IMR-90 (cell line): Measurements from ENCODE around the gene GFPT1. TPM values are rescaled to one million over a fixed set of nuclear protein-coding genes. Genes with fewer than 3 reads are reported as not detected.

ENCODE experiments used
- ATAC-seq: fragments of 200-7000 bp; cut with Tn5 transposase; 2 replicates; pipeline ENCODE4 v1.9.1; 2020; ENCODE audit warnings: low read depth, mild to moderate bottlenecking, moderate library complexity
- BruUV-seq: library from RNA; stranded (reverse); fragments of 400-500 nt; replicated peaks from 2 replicates; lab custom pipeline; 2021; lab: Mats Ljungman, UMichigan
- CTCF ChIA-PET: fragments of 300-600 bp; formaldehyde crosslinking; extraction: SDS; loops from one replicate; lab custom pipeline; 2021; ENCODE audit warnings: antibody characterized with exemption; lab: Yijun Ruan, JAX
- POLR2A ChIA-PET: fragments of 300-600 bp; sonication (Branson Sonifier 250); formaldehyde crosslinking; loops from one replicate; lab custom pipeline; 2022; ENCODE audit warnings: antibody characterized with exemption; ENCODE audit not compliant: unreplicated experiment; lab: Charles Lee
- DNase-seq: peaks from one replicate; pipeline ENCODE4 v3.0.0; 2013
- H2AFZ ChIP-seq: replicated peaks from 2 replicates; pipeline ENCODE3; 2013; ENCODE audit warnings: low read length, mild to moderate bottlenecking; ENCODE audit not compliant: poor library complexity
- H2AK5ac ChIP-seq: 2 replicates; pipeline ENCODE4 v1.6.1; 2013; ENCODE audit warnings: low read depth, low read length, inconsistent platforms
- H2AK9ac ChIP-seq: replicated peaks from 2 replicates; pipeline ENCODE3; 2013; ENCODE audit warnings: mild to moderate bottlenecking, low read depth, low read length, moderate library complexity; ENCODE audit not compliant: poor library complexity
- H2BK120ac ChIP-seq: 2 replicates; pipeline ENCODE4 v1.6.1; 2013; ENCODE audit warnings: low read depth, low read length, inconsistent platforms
- H2BK15ac ChIP-seq: 3 replicates; pipeline ENCODE4 v1.6.1; 2013; ENCODE audit warnings: low read depth, low read length, inconsistent platforms
- H2BK20ac ChIP-seq: 2 replicates; pipeline ENCODE4 v1.6.1; 2013; ENCODE audit warnings: low read depth, mild to moderate bottlenecking, inconsistent platforms, low read length, moderate library complexity
- H2BK5ac ChIP-seq: 2 replicates; pipeline ENCODE4 v1.6.1; 2013; ENCODE audit warnings: mild to moderate bottlenecking, low read depth, low read length, inconsistent platforms; ENCODE audit not compliant: poor library complexity, severe bottlenecking
- H3K14ac ChIP-seq: replicated peaks from 2 replicates; pipeline ENCODE4 v1.6.1; 2013; ENCODE audit warnings: low read depth, low read length, inconsistent platforms
- H3K18ac ChIP-seq: 2 replicates; pipeline ENCODE4 v1.6.1; 2013; ENCODE audit warnings: low read depth, low read length, control low read depth
- H3K23ac ChIP-seq: 2 replicates; pipeline ENCODE4 v1.6.1; 2013; ENCODE audit warnings: low read depth, low read length, inconsistent platforms
- H3K27ac ChIP-seq: 2 replicates; pipeline ENCODE4 v1.5.1; 2013; ENCODE audit warnings: mild to moderate bottlenecking, control low read depth, low read length; ENCODE audit not compliant: insufficient read depth
- H3K27me3 ChIP-seq: 2 replicates; pipeline ENCODE4 v1.6.1; 2013; ENCODE audit warnings: low read length; ENCODE audit not compliant: control insufficient read depth, insufficient read depth
- H3K36me3 ChIP-seq: 2 replicates; pipeline ENCODE4 v1.6.1; 2013; ENCODE audit warnings: low read length, mixed read lengths; ENCODE audit not compliant: control insufficient read depth, insufficient read depth
- H3K4ac ChIP-seq: 2 replicates; pipeline ENCODE4 v1.6.1; 2013; ENCODE audit warnings: low read depth, low read length, inconsistent platforms
- H3K4me1 ChIP-seq: 2 replicates; pipeline ENCODE4 v1.6.1; 2013; ENCODE audit warnings: low read length, mixed read lengths; ENCODE audit not compliant: control insufficient read depth, insufficient read depth
- H3K4me2 ChIP-seq: 2 replicates; pipeline ENCODE4 v1.6.1; 2013; ENCODE audit warnings: low read depth, mild to moderate bottlenecking, control low read depth, low read length, moderate library complexity
- H3K4me3 ChIP-seq: 2 replicates; pipeline ENCODE4 v1.5.1; 2013; ENCODE audit warnings: low read depth, mild to moderate bottlenecking, control low read depth, low read length, moderate library complexity; ENCODE audit not compliant: insufficient read depth
- H3K56ac ChIP-seq: 2 replicates; pipeline ENCODE4 v1.6.1; 2013; ENCODE audit warnings: low read length, inconsistent platforms; ENCODE audit not compliant: insufficient read depth; ENCODE audit errors: extremely low read depth
- H3K79me1 ChIP-seq, 2 experiments: 2 replicates each; pipeline ENCODE4 v1.6.1; 2013; ENCODE audit warnings: low read length in 2 of 2, inconsistent platforms in 1 of 2, low read depth in 1 of 2
- H3K9ac ChIP-seq: 2 replicates; pipeline ENCODE4 v1.6.1; 2013; ENCODE audit warnings: low read depth, low read length, control low read depth
- H3K9me1 ChIP-seq: 2 replicates; pipeline ENCODE4 v1.6.1; 2013; ENCODE audit warnings: low read length, inconsistent platforms; ENCODE audit not compliant: insufficient read depth
- H3K9me3 ChIP-seq: 2 replicates; pipeline ENCODE4 v1.6.1; 2013; ENCODE audit warnings: low read length; ENCODE audit not compliant: control insufficient read depth, insufficient read depth
- H4K20me1 ChIP-seq: 2 replicates; pipeline ENCODE4 v1.6.1; 2013; ENCODE audit warnings: low read length, inconsistent platforms; ENCODE audit not compliant: insufficient read depth
- H4K5ac ChIP-seq: 2 replicates; pipeline ENCODE4 v1.6.1; 2013; ENCODE audit warnings: mild to moderate bottlenecking, low read depth, low read length, control low read depth
- H4K8ac ChIP-seq, 2 experiments: 2 replicates each; pipeline ENCODE4 v1.6.1; 2013; ENCODE audit warnings: low read depth in 2 of 2, low read length in 2 of 2, control low read depth in 1 of 2, inconsistent platforms in 1 of 2
- H4K91ac ChIP-seq: 2 replicates; pipeline ENCODE4 v1.6.1; 2013; ENCODE audit warnings: low read depth, low read length, inconsistent platforms; ENCODE audit not compliant: insufficient read depth
- BHLHE40 ChIP-seq: fragments of 150-350 bp; IDR thresholded peaks from 2 replicates; pipeline ENCODE4 v1.6.1; 2016; ENCODE audit warnings: mild to moderate bottlenecking, low read depth, low read length
- CHD1 ChIP-seq: IDR thresholded peaks from 2 replicates; pipeline ENCODE4 v1.6.1; 2012; ENCODE audit warnings: low read depth, low read length, improper control_type of control experiment
- CTCF ChIP-seq: conservative IDR thresholded peaks from 2 replicates; pipeline ENCODE4 v1.5.1; 2012; ENCODE audit warnings: mild to moderate bottlenecking, low read depth, low read length, improper control_type of control experiment
- FOS ChIP-seq: fragments of 150-350 bp; IDR thresholded peaks from 2 replicates; pipeline ENCODE4 v1.6.1; 2016; ENCODE audit warnings: low read depth, low read length
- MAZ ChIP-seq: IDR thresholded peaks from 2 replicates; pipeline ENCODE4 v1.6.1; 2012; ENCODE audit warnings: low read depth, mild to moderate bottlenecking, low read length, improper control_type of control experiment, moderate library complexity, borderline replicate concordance
- MXI1 ChIP-seq: IDR thresholded peaks from 2 replicates; pipeline ENCODE4 v1.6.1; 2012; ENCODE audit warnings: low read depth, mild to moderate bottlenecking, low read length, moderate library complexity, borderline replicate concordance
- RAD21 ChIP-seq: IDR thresholded peaks from 2 replicates; pipeline ENCODE4 v1.6.1; 2012; ENCODE audit warnings: low read length, improper control_type of control experiment
- RCOR1 ChIP-seq: IDR thresholded peaks from 2 replicates; pipeline ENCODE4 v1.6.1; 2012; ENCODE audit warnings: mild to moderate bottlenecking, low read length, improper control_type of control experiment; ENCODE audit not compliant: insufficient replicate concordance
- USF2 ChIP-seq: fragments of 150-350 bp; IDR thresholded peaks from 2 replicates; pipeline ENCODE4 v1.6.1; 2017; ENCODE audit warnings: mild to moderate bottlenecking, antibody characterized with exemption, low read length, low read depth
- WGBS, 2 experiments: methylation state at CpG; one replicate each; pipeline versions ENCODE4 v1.1.5 to v1.1.7; 2013; ENCODE audit warnings: missing lambda C conversion rate in 2 of 2; ENCODE audit not compliant: insufficient read length in 1 of 2; ENCODE audit errors: extremely low coverage in 2 of 2; 5-methylcytosine and 5-hydroxymethylcytosine counted together
- dilution Hi-C: fragments of 300-500 bp; cut with HindIII; formaldehyde crosslinking; loops from one replicate; pipeline ENCODE4 v1.14.3; 2018; ENCODE audit warnings: low sequenced_read_pairs; ENCODE audit not compliant: unreplicated experiment
- in situ Hi-C: fragments of 300-500 bp; cut with MboI; formaldehyde crosslinking; loops from 3 replicates; pipeline ENCODE4 v1.14.3; 2019; ENCODE audit warnings: low sequenced_read_pairs, inconsistent platforms, mixed read lengths
- intact Hi-C: fragments of 100-400 bp; cut with micrococcal nuclease; formaldehyde crosslinking; loops from 2 replicates; pipeline ENCODE4 v1.10.0; 2022
- polyA plus RNA-seq, 3 experiments: library from polyadenylated mRNA; depleted of rRNA; stranded (reverse); fragments of >200 nt; gene quantifications; 2 replicates each; pipeline ENCODE4 v1.2.3, GENCODE V29; 2012; ENCODE audit warnings: low replicate concordance in 1 of 3
- total RNA-seq: library from RNA; depleted of rRNA; stranded (reverse); fragments of >200 nt; gene quantifications from 2 replicates; pipeline ENCODE4 v1.2.3, GENCODE V29; 2012
- TF ChIP-seq, protein P1 (sequence below): fragments of 150-350 bp; IDR thresholded peaks from 2 replicates; pipeline ENCODE4 v1.6.1; 2016; ENCODE audit warnings: low read depth, mild to moderate bottlenecking, low read length, moderate library complexity, borderline replicate concordance

The GFPT1 gene
- total and polyA plus RNA-seq, 2 of the 4 experiments (the other 2 are of a cell fraction) = 23.5 to 52.9 TPM

DNA sequence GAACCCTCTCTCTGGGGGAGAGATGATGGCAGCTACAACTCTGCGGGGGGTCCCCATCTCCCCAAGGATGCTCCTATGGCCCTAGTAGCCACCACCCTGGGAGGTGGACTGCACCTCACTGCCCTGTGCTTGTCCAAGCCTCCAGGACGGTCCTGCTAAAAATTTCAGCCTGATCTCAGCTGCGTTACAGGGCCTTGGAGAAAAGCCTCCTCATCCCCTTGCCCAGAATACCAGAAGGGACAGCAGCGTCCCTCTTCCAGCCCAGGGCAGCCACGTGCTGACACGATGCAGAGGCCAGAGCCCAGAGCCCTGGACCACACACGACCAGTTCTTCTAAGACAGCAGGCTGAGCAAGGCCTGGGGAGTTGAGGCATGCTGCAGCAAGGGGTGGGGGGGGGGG lies 81.9 kb downstream of the GFPT1 start:
- Histone ChIP-seq H2BK15ac (peak overlapping the region; percentile 21; the same call in 1 of the 3 replicates), H3K9me3 (peaks cover 5% of the 10 kb centered on the region), H3K9ac (no peak overlapping the region), H3K23ac (no peak overlapping the region), H3K4me1 (peaks cover 26% of the 10 kb centered on the region), H4K91ac (peak overlapping the region; percentile 73; the same call in 1 of the 2 replicates), H3K4me3 (no peak overlapping the region), H3K27ac (no peak overlapping the region), H4K5ac (peak overlapping the region; percentile 35; the same call in 1 of the 2 replicates), H2AK5ac (peak overlapping the region; percentile 62), H4K8ac (no peak overlapping the region; a peak in 2 of 4 replicates), H3K9me1 (peaks cover 14% of the 10 kb centered on the region), H3K14ac (no peak overlapping the region), H2AK9ac (no peak overlapping the region), H3K36me3 (no peaks in the 10 kb centered on the region), H3K79me1 (peaks cover 0 to 14% of the 10 kb centered on the region in 2 experiments; a peak in 2 of 4 replicates), H2BK120ac (peak overlapping the region; percentile 58; the same call in 1 of the 2 replicates), H3K56ac (no peak overlapping the region), H2AFZ (no peak overlapping the region), H3K4ac (peak overlapping the region; percentile 21), H2BK20ac (peak overlapping the region; percentile 40; the same call in 1 of the 2 replicates), H3K18ac (no peak overlapping the region; the same call in 1 of the 2 replicates), H3K4me2 (no peak overlapping the region), H3K27me3 (no peaks in the 10 kb centered on the region), H2BK5ac (no peak overlapping the region), H4K20me1 (no peaks in the 10 kb centered on the region)
- no CpG with 5 or more reads among the region's 7 CpGs for whole genome bisulfite sequencing, 2 experiments
- no peak for ATAC-seq
- BruUV-seq = no TSS peak
- no peak for DNase-seq
- in situ Hi-C loops = loop anchor here (5.0 kb wide), 2 partner anchors 293 to 358 kb away; partner anchors contain the start of gene ANTXR1
- CTCF ChIA-PET = interaction anchor here (1.1 to 1.9 kb wide), 2 partner anchors 277 to 291 kb away, joined by 3 to 5 read pairs; no protein-coding TSS in a partner anchor
- intact Hi-C loops = loop anchor here (5.0 kb wide), 4 partner anchors 63 to 223 kb away; no protein-coding TSS in a partner anchor
- TF ChIP-seq CTCF (no peak), CHD1 (no peak), RAD21 (no peak), USF2 (no peak), MAZ (no peak), RCOR1 (no peak), BHLHE40 (no peak), MXI1 (no peak), FOS (no peak)
- TF ChIP-seq, protein P1, sequence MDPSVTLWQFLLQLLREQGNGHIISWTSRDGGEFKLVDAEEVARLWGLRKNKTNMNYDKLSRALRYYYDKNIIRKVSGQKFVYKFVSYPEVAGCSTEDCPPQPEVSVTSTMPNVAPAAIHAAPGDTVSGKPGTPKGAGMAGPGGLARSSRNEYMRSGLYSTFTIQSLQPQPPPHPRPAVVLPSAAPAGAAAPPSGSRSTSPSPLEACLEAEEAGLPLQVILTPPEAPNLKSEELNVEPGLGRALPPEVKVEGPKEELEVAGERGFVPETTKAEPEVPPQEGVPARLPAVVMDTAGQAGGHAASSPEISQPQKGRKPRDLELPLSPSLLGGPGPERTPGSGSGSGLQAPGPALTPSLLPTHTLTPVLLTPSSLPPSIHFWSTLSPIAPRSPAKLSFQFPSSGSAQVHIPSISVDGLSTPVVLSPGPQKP = no peak
- POLR2A ChIA-PET = no interaction called here
- dilution Hi-C loops = loop anchor here (25.0 kb wide), 1 partner anchor 293 kb away; the partner anchor contains the start of gene ANTXR1
